HCT116 (cell line): ENCODE data around the gene ZNF548. TPM values are rescaled to one million over a fixed set of nuclear protein-coding genes. Genes with fewer than 3 reads are reported as not detected.

Source experiments
- ATAC-seq: fragments of 200-7000 bp; cut with Tn5 transposase; 2 replicates; pipeline ENCODE4 v1.9.1; 2020; ENCODE audit warnings: mild to moderate bottlenecking, moderate library complexity
- BruUV-seq: library from RNA; stranded (reverse); fragments of 400-500 nt; replicated peaks from 2 replicates; lab custom pipeline; 2021; lab: Mats Ljungman, UMichigan
- CTCF ChIA-PET: fragments of 300-600 bp; sonication (Branson Sonifier 250); formaldehyde crosslinking; loops from one replicate; lab custom pipeline; 2021; ENCODE audit warnings: antibody characterized with exemption; lab: Charles Lee
- POLR2A ChIA-PET: fragments of 300-600, 350-600 bp; sonication (Branson Sonifier 250); formaldehyde crosslinking; loops from one replicate; lab custom pipeline; 2021; ENCODE audit warnings: antibody characterized with exemption; lab: Charles Lee
- RAD21 ChIA-PET, 2 experiments: fragments of 300-600 bp; sonication (Branson Sonifier 250); formaldehyde crosslinking; loops; one replicate each; lab custom pipeline; 2023; ENCODE audit warnings: low total read pairs in 2 of 2; ENCODE audit not compliant: uncharacterized antibody in 2 of 2, unreplicated experiment in 2 of 2, low non-redundant PET in 1 of 2; lab: Charles Lee
- DNase-seq: peaks from one replicate; pipeline ENCODE4 v3.0.0-alpha.2; 2010; ENCODE audit warnings: low read depth, low spot score
- H2AFZ ChIP-seq: fragments of 200-600 bp; shearing (Covaris generic), sonication (generic); 2 replicates; pipeline ENCODE4 v1.6.1; 2017; ENCODE audit warnings: low read depth, mixed run types, mixed read lengths, antibody characterized with exemption, low read length; ENCODE audit not compliant: poor library complexity, severe bottlenecking
- H3K27ac ChIP-seq: 2 replicates; pipeline ENCODE4 v1.5.1; 2012; ENCODE audit warnings: low read depth, low read length
- H3K27me3 ChIP-seq: fragments of 200-600 bp; sonication (generic); 2 replicates; pipeline ENCODE4 v1.6.1; 2016; ENCODE audit warnings: mixed run types, low read length, mixed read lengths; ENCODE audit not compliant: insufficient read depth
- H3K36me3 ChIP-seq, 2 experiments: fragments of 200-500 bp in 1 of 2; fragments of 200-600 bp in 1 of 2; sonication (Bioruptor generic) in 1 of 2; sonication (generic) in 1 of 2; 2 replicates each; pipeline versions ENCODE4 v1.5.1 to v1.6.1; 2014 to 2016; ENCODE audit warnings: low read length in 2 of 2, inconsistent platforms in 1 of 2, mixed read lengths in 1 of 2, mixed run types in 1 of 2; ENCODE audit not compliant: insufficient read depth in 2 of 2, control insufficient read depth in 1 of 2
- H3K4me1 ChIP-seq, 2 experiments: fragments of 200-600 bp in 1 of 2; sonication (generic) in 1 of 2; 2 replicates each; pipeline versions ENCODE4 v1.5.1 to v1.6.1; 2012 to 2017; ENCODE audit warnings: low read length in 2 of 2, inconsistent platforms in 1 of 2, mild to moderate bottlenecking in 1 of 2, mixed read lengths in 1 of 2, mixed run types in 1 of 2, moderate library complexity in 1 of 2; ENCODE audit not compliant: insufficient read depth in 2 of 2, control insufficient read depth in 1 of 2
- H3K4me2 ChIP-seq: fragments of 200-600 bp; sonication (generic); 2 replicates; pipeline ENCODE4 v1.6.1; 2017; ENCODE audit warnings: mixed run types, low read length, mixed read lengths
- H3K4me3 ChIP-seq, 2 experiments: fragments of 200-600 bp in 1 of 2; sonication (generic) in 1 of 2; replicated peaks in 1 of 2; 2 replicates each; pipeline ENCODE4 v1.5.1; 2011 to 2016; ENCODE audit warnings: low read length in 2 of 2, control low read depth in 1 of 2, low read depth in 1 of 2, mild to moderate bottlenecking in 1 of 2, mixed read lengths in 1 of 2, mixed run types in 1 of 2
- H3K79me2 ChIP-seq: fragments of 200-600 bp; sonication (generic); 2 replicates; pipeline ENCODE4 v1.6.1; 2017; ENCODE audit warnings: mild to moderate bottlenecking, mixed run types, low read length, moderate library complexity, mixed read lengths; ENCODE audit not compliant: insufficient read depth
- H3K9ac ChIP-seq: fragments of 200-600 bp; sonication (generic); 2 replicates; pipeline ENCODE4 v1.6.1; 2016; ENCODE audit warnings: low read length, mixed read lengths
- H3K9me2 ChIP-seq: fragments of 200-600 bp; sonication (generic), shearing (Covaris generic); 2 replicates; pipeline ENCODE4 v1.6.1; 2017; ENCODE audit warnings: mixed run types, mild to moderate bottlenecking, moderate library complexity; ENCODE audit not compliant: insufficient read depth
- H3K9me3 ChIP-seq, 2 experiments: fragments of 200-500 bp in 1 of 2; fragments of 200-600 bp in 1 of 2; sonication (Bioruptor generic) in 1 of 2; sonication (generic) in 1 of 2; 2 replicates each; pipeline ENCODE4 v1.6.1; 2014 to 2017; ENCODE audit warnings: low read length in 2 of 2, mixed read lengths in 2 of 2, inconsistent platforms in 1 of 2, low read depth in 1 of 2, mild to moderate bottlenecking in 1 of 2, mixed run types in 1 of 2, moderate library complexity in 1 of 2; ENCODE audit not compliant: control insufficient read depth in 1 of 2, insufficient read depth in 1 of 2
- H4K20me1 ChIP-seq: fragments of 200-600 bp; sonication (generic), shearing (Covaris generic); 2 replicates; pipeline ENCODE4 v1.6.1; 2017; ENCODE audit warnings: mixed run types, mild to moderate bottlenecking, moderate library complexity; ENCODE audit not compliant: insufficient read depth
- ATF3 ChIP-seq: IDR thresholded peaks from 2 replicates; pipeline ENCODE4 v1.6.1; 2012
- CBX3 ChIP-seq: IDR thresholded peaks from 2 replicates; pipeline ENCODE4 v1.6.1; 2012; ENCODE audit warnings: low read depth
- CEBPB ChIP-seq: IDR thresholded peaks from 2 replicates; pipeline ENCODE4 v1.6.1; 2012; ENCODE audit warnings: low read depth
- CTCF ChIP-seq, 3 experiments: fragments of 200-600 bp in 1 of 3; sonication (generic) in 1 of 3; IDR thresholded peaks in 2 of 3; conservative IDR thresholded peaks in 1 of 3; 2 replicates each; pipeline ENCODE4 v1.5.1; 2012 to 2017; ENCODE audit warnings: low read depth in 2 of 3, low read length in 2 of 3, antibody characterized with exemption in 1 of 3, borderline replicate concordance in 1 of 3, control low read depth in 1 of 3, mild to moderate bottlenecking in 1 of 3, mixed read lengths in 1 of 3, mixed run types in 1 of 3, moderate library complexity in 1 of 3; ENCODE audit not compliant: insufficient read depth in 1 of 3
- EGR1 ChIP-seq: IDR thresholded peaks from 2 replicates; pipeline ENCODE4 v1.6.1; 2012; ENCODE audit warnings: low read depth
- EZH2 ChIP-seq: fragments of 200-600 bp; sonication (generic); IDR thresholded peaks from 2 replicates; pipeline ENCODE4 v1.6.1; 2017; ENCODE audit warnings: antibody characterized with exemption, mixed run types
- EZH2phosphoT487 ChIP-seq: fragments of 200-600 bp; IDR thresholded peaks from 2 replicates; pipeline ENCODE4 v1.6.1; 2018; ENCODE audit warnings: antibody characterized with exemption, borderline replicate concordance
- FOSL1 ChIP-seq: IDR thresholded peaks from 2 replicates; pipeline ENCODE4 v1.6.1; 2012; ENCODE audit warnings: low read depth
- JUND ChIP-seq: IDR thresholded peaks from 2 replicates; pipeline ENCODE4 v1.6.1; 2012
- MAX ChIP-seq: IDR thresholded peaks from 2 replicates; pipeline ENCODE4 v1.6.1; 2012
- RAD21 ChIP-seq: IDR thresholded peaks from 2 replicates; pipeline ENCODE4 v1.6.1; 2012; ENCODE audit warnings: low read depth, mild to moderate bottlenecking
- REST ChIP-seq: IDR thresholded peaks from 2 replicates; pipeline ENCODE4 v1.6.1; 2012; ENCODE audit warnings: low read depth
- SIN3A ChIP-seq: IDR thresholded peaks from 2 replicates; pipeline ENCODE4 v1.6.1; 2012; ENCODE audit warnings: low read depth
- TCF7L2 ChIP-seq: IDR thresholded peaks from 2 replicates; pipeline ENCODE4 v1.7.0; 2011; ENCODE audit warnings: borderline replicate concordance, inconsistent platforms; ENCODE audit not compliant: insufficient read depth, insufficient read length; ENCODE audit errors: extremely low read depth
- YY1 ChIP-seq: IDR thresholded peaks from 2 replicates; pipeline ENCODE4 v1.6.1; 2011; ENCODE audit warnings: low read length, low read depth, moderate library complexity, mild to moderate bottlenecking; ENCODE audit not compliant: insufficient replicate concordance; ENCODE audit errors: extremely low read depth
- ZBTB33 ChIP-seq: IDR thresholded peaks from 2 replicates; pipeline ENCODE4 v1.6.1; 2011; ENCODE audit warnings: mild to moderate bottlenecking, low read length, moderate library complexity; ENCODE audit not compliant: insufficient replicate concordance; ENCODE audit errors: extremely low read depth
- ZFX ChIP-seq: fragments of 450-650 bp; IDR thresholded peaks from 2 replicates; pipeline ENCODE4 v1.6.1; 2017
- ZNF274 ChIP-seq: fragments of 200-500 bp; sonication (Bioruptor generic); IDR thresholded peaks from 2 replicates; pipeline ENCODE4 v1.6.1; 2014; ENCODE audit warnings: mild to moderate bottlenecking, low read depth, low read length, inconsistent platforms
- intact Hi-C: fragments of 100-400 bp; cut with micrococcal nuclease; formaldehyde crosslinking; loops from 2 replicates; pipeline ENCODE4 v1.10.0; 2022
- total RNA-seq: library from RNA; stranded (reverse); gene quantifications from one replicate; pipeline ENCODE4 v1.2.1, GENCODE V29; 2021; ENCODE audit not compliant: unreplicated experiment

The ZNF548 gene
- total RNA-seq, 1 experiment from 2014 or later, result 8.7 TPM

- H3K4me1 ChIP-seq, result peaks cover 5 to 16% of the 10 kb centered on the region in 2 experiments; a peak in 3 of 4 replicates
- H3K9me3 ChIP-seq, result no peaks in the 10 kb centered on the region
- H2AFZ ChIP-seq, result no peak overlapping the region
- no peaks in the 10 kb centered on the region for H3K27me3 ChIP-seq
- ATAC-seq (no peak), DNase-seq (no peak)
- H3K9ac ChIP-seq, result no peak overlapping the region
- no peaks in the 10 kb centered on the region for H4K20me1 ChIP-seq
- intact Hi-C loops, result no loop called here
- ChIA-PET POLR2A (interaction anchor here (0.9 kb wide), 1 partner anchor 15 kb away, joined by 3 read pairs; the partner anchor contains the start of genes TRAPPC2B and ZNF547), CTCF (no interaction called here), RAD21 (no interaction called here)
- H3K4me3 ChIP-seq, result no peak overlapping the region
- no TSS peak for BruUV-seq
- H3K9me2 ChIP-seq, result no peaks in the 10 kb centered on the region
- no peak overlapping the region for H3K27ac ChIP-seq
- no peaks in the 10 kb centered on the region for H3K36me3 ChIP-seq
- peaks cover 19% of the 10 kb centered on the region for H3K79me2 ChIP-seq
- no peak for TF ChIP-seq RAD21
- no peak for TF ChIP-seq EGR1
- no peak for TF ChIP-seq MAX
- no peak for TF ChIP-seq ZFX
- TF ChIP-seq SIN3A, result no peak
- no peak for TF ChIP-seq REST
- no peak for TF ChIP-seq CBX3
- TF ChIP-seq YY1, result no peak
- TF ChIP-seq ATF3, result no peak
- TF ChIP-seq ZBTB33, result no peak
- TF ChIP-seq CTCF (IDR thresholded peaks at IDR 0.05 in 2 of 3, conservative IDR thresholded peaks at IDR 0.05 in 1 of 3; ENCODE audit: borderline replicate concordance in 1 of 3, insufficient read depth in 1 of 3, low read depth in 2 of 3, low read length in 2 of 3), result no peak
- TF ChIP-seq ZNF274, result no peak
- no peak for TF ChIP-seq EZH2
- no peak for TF ChIP-seq EZH2phosphoT487
- TF ChIP-seq CEBPB, result no peak
- TF ChIP-seq FOSL1, result no peak
- no peak for TF ChIP-seq TCF7L2
- no peak for TF ChIP-seq JUND
- no peak overlapping the region for H3K4me2 ChIP-seq
Measured at GRCh38 chr19:57348136-57348535, 41.5 kb upstream of the ZNF548 start.
